HG03565 (cell line): ENCODE results near the gene OCA2.
"Not testable (repeated sequence)": the region's sequence is repeated elsewhere in the genome, so short reads cannot be mapped to it uniquely, and the experiment has no call there.

Experiments
- ATAC-seq: cut with Tn5 transposase; IDR thresholded peaks from one replicate; pipeline ENCODE4 v1.9.1; 2021; ENCODE audit warnings: mild to moderate bottlenecking, moderate library complexity; ENCODE audit not compliant: unreplicated experiment

Gene OCA2

GRCh38 chr15:27790270-27790669, 308.8 kb downstream of the OCA2 start:
- ATAC-seq, result no peak

GRCh38 chr15:27787931-27788330, 311.2 kb downstream of the OCA2 start:
- ATAC-seq, result no peak

GRCh38 chr15:27784107-27784506, 315.0 kb downstream of the OCA2 start:
- no peak for ATAC-seq

- ATAC-seq, result no peak
These were observed 315.4 kb downstream of the OCA2 start for GRCh38 chr15:27783678-27784077.

GRCh38 chr15:27782125-27782524, 317.0 kb downstream of the OCA2 start:
- no peak for ATAC-seq

- ATAC-seq, result no peak
These were observed 322.6 kb downstream of the OCA2 start for GRCh38 chr15:27776501-27776900.

GRCh38 chr15:27774638-27775037, 324.5 kb downstream of the OCA2 start:
- ATAC-seq, result no peak

- ATAC-seq, result no peak
These were observed 324.9 kb downstream of the OCA2 start for GRCh38 chr15:27774191-27774590.

- ATAC-seq, result no peak
These were observed 327.2 kb downstream of the OCA2 start for GRCh38 chr15:27771892-27772291.

- no peak for ATAC-seq
These were observed 328.2 kb downstream of the OCA2 start for GRCh38 chr15:27770769-27771554.

GRCh38 chr15:27770086-27770607, 329.0 kb downstream of the OCA2 start:
- ATAC-seq, result no peak

- ATAC-seq, result no peak
These were observed 329.5 kb downstream of the OCA2 start for GRCh38 chr15:27769652-27770051.

GRCh38 chr15:27768732-27769475, 330.2 kb downstream of the OCA2 start:
- ATAC-seq, result no peak

GRCh38 chr15:27767918-27768640, 331.0 kb downstream of the OCA2 start:
- no peak for ATAC-seq

GRCh38 chr15:27767430-27767829, 331.7 kb downstream of the OCA2 start:
- ATAC-seq, result not testable (repeated sequence)

- no peak for ATAC-seq
These were observed 334.8 kb downstream of the OCA2 start for GRCh38 chr15:27764339-27764738.

- ATAC-seq, result no peak
These were observed 335.6 kb downstream of the OCA2 start for GRCh38 chr15:27763514-27763913.

GRCh38 chr15:27762471-27762870, 336.6 kb downstream of the OCA2 start:
- ATAC-seq, result no peak

- no peak for ATAC-seq
These were observed 342.1 kb downstream of the OCA2 start for GRCh38 chr15:27757052-27757451.

GRCh38 chr15:27752691-27753090, 346.4 kb downstream of the OCA2 start:
- no peak for ATAC-seq

- ATAC-seq, result no peak
These were observed 351.1 kb downstream of the OCA2 start for GRCh38 chr15:27747997-27748396.
